ENCODE results near the gene RB1.
"Not testable (repeated sequence)": the region's sequence is repeated elsewhere in the genome, so short reads cannot be mapped to it uniquely, and the experiment has no call there.

The RB1 gene

DNA sequence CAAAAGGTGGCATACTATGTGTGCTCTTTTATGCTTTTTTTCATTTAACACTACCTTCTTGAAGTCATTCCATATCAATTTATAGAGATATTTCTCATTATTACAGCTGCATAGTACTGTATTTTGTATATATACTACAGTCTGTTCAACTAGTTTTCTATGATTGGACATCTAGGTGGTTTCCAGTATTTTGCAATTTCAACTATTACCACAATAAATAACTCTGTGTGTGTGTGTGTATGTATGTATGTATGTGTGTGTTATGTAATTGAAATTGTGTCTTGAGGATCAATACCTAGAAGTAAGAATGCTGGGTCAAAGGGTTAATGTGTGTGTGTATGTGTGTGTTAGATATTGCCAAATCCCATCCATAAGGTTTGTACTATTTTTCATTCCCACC, 102.3 kb downstream of the RB1 start:
- Mint-ChIP-seq H3K36me3 (no peaks in the 10 kb centered on the region), H3K27ac (peak overlapping the region; percentile 38), H3K27me3 (no peaks in the 10 kb centered on the region), H3K4me1 (peaks cover 90% of the 10 kb centered on the region), H3K4me3 (no peak overlapping the region), H3K9me3 (no peaks in the 10 kb centered on the region)

DNA sequence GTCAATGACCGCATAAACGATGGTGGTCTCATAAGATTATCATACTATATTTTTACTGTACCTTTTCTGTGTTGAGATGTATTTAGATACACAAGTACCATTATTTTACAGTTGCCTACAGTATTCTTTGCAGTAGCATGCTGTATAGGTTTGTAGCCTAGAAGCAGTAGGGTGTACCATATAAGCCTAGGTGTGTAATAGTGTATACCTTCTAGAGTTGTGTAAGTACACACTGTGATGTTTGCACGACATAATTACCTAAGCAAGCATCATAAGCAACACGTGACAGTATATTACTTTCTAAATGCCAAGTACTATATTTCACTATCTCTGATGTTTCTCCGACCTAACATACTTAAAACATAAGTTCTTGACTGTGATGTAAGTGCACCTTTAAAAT, 106.6 kb downstream of the RB1 start:
- H3K27me3 Mint-ChIP-seq, result no peaks in the 10 kb centered on the region
- H3K36me3 Mint-ChIP-seq, result no peaks in the 10 kb centered on the region
- peak overlapping the region; percentile 81 for H3K27ac Mint-ChIP-seq
- peak overlapping the region; percentile 82 for H3K4me3 Mint-ChIP-seq
- H3K9me3 Mint-ChIP-seq, result no peaks in the 10 kb centered on the region
- peaks cover 70% of the 10 kb centered on the region for H3K4me1 Mint-ChIP-seq

DNA sequence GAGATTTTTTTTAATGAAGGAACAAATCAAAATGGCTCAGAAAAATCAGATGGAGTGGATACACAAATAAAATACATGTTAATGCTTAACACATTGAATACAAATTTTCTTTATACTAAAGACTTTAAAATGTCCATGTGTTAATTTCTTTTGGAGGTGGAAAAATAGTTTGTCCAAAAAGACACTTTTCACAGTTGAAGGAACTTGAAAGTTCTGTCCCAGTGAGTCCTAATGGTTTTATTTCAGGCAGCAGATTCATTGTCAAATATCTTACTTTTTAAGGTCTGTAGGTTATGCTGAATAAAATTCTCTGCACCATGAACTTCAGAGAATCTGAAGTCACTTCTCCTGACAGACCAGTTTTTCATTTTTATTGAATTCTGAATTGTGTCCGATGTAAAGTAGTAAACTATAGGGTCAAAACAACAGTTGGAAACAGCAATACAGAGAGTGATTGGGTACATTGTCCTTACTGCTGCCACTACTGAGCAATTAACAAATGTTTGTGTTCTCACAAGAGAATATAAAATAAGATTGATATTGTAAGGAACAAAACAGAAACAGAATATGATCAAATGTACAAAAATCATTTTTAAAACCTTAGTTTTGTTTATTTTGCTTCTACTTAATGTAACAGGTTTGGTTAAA, 107.7 kb downstream of the RB1 start:
- H3K9me3 Mint-ChIP-seq, result no peaks in the 10 kb centered on the region
- no peaks in the 10 kb centered on the region for H3K27me3 Mint-ChIP-seq
- peak overlapping the region; percentile 96 for H3K4me3 Mint-ChIP-seq
- peaks cover 68% of the 10 kb centered on the region for H3K4me1 Mint-ChIP-seq
- peak overlapping the region; percentile 97 for H3K27ac Mint-ChIP-seq
- peaks cover 5% of the 10 kb centered on the region for H3K36me3 Mint-ChIP-seq

DNA sequence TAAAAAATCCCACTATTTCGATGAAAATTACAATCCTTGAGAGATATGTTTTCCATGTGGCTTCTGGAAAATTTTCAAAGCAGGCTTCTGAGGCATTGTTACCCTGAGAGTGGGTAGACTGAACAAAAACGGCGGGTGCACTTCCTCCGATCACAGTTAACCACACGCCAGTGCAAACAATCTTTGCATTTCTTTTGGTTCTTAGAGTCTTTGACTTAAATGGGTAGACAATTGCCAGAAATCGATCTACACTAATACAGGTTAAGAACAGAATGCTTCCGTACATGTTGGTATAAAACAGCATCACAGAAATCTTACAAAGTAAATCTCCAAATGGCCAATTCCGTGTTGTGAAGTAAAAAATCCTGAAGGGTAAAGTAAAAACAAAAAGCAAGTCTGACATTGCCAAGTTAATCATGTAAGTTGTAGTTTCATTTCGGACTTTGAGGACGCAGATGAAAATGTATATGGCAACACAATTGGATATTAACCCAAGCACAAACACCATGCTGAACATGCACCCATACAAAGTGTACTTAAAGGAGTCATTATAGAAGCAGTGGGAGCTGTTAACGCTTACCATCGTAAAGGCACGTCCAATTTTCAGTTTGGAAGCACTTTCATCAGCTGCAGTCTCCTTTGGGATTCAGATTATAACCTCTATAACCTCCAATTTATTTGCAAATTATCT, 108.4 kb downstream of the RB1 start:
- peaks cover 5% of the 10 kb centered on the region for H3K36me3 Mint-ChIP-seq
- H3K4me3 Mint-ChIP-seq, result peak overlapping the region; percentile 96
- H3K27me3 Mint-ChIP-seq, result no peaks in the 10 kb centered on the region
- H3K9me3 Mint-ChIP-seq, result no peaks in the 10 kb centered on the region
- peak overlapping the region; percentile 97 for H3K27ac Mint-ChIP-seq
- H3K4me1 Mint-ChIP-seq, result peaks cover 61% of the 10 kb centered on the region

DNA sequence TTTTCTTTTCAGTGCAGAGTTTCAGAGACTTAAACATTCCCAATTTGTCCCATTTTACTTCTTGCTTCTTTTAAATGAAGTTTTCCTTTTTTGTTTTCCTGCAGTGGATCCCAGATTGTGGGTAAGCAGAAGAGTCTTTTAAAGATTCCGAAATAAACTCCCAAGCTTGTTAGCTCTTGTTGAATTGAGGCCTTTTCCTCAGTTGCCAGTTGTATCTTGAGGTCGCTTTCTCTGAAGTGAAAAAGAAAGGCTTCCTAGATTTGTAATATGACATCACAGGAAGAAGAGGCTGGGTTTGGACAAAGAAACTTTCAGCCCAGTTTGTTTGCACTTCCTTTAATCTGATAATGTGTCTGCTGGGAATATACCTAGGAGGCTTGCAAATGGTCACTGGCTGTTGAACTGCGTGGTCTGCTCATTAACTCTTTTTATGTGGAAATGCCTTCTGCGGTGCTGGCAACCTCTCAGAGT, 109.4 kb downstream of the RB1 start, which contains the start of gene LPAR6:
TSS of gene LPAR6 (minus strand) at position 233 of the 471 bp plus-strand sequence. CDS start 690 bp downstream, outside the sequence.
- Mint-ChIP-seq H3K4me1 (peaks cover 53% of the 10 kb centered on the region), H3K27me3 (no peaks in the 10 kb centered on the region), H3K4me3 (peak within 1 kb of the TSS; percentile 96), H3K36me3 (peaks cover 9% of the 10 kb centered on the region), H3K27ac (peak within 1 kb of the TSS; percentile 97), H3K9me3 (no peaks in the 10 kb centered on the region)

DNA sequence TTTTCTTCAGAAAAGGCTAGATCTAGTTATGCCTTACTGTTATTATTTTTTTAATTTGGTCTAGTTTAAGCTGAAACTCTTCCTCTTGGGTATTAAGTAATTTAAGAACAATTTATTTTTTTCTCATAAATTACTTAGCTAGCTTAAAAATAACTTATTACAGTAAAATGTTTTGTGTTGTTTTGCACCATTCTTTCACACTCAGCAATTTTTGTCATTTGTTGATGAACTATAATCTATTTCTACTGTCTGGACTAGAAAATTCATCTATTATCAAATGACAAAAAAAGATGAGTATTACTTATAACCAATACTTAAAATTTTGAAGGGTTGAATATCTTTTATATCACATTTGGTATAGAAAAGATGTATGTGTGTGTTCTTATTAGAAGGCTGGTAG, 111.0 kb downstream of the RB1 start:
- H3K36me3 Mint-ChIP-seq, result peaks cover 13% of the 10 kb centered on the region
- no peak overlapping the region for H3K27ac Mint-ChIP-seq
- peaks cover 6% of the 10 kb centered on the region for H3K9me3 Mint-ChIP-seq
- H3K27me3 Mint-ChIP-seq, result no peaks in the 10 kb centered on the region
- H3K4me3 Mint-ChIP-seq, result no peak overlapping the region
- peaks cover 41% of the 10 kb centered on the region for H3K4me1 Mint-ChIP-seq

DNA sequence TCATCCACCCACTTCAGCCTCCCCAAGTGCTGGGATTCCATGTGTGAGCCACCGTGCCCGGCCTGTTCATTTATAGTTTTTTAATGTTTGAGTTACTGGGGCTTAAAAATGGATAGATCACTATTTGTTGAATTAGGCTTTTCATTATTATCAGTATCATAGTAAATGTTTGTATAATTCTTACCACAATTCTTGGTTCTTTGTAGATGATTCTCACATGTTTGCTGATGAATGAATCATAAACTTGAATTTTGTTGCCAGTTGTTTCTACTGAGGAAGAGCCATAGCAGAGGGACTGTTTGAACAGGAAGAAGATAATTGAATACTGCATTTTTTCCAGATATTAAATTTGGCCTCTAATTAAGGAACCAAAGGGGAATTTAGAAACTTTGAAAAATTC, 112.0 kb downstream of the RB1 start:
- H3K9me3 Mint-ChIP-seq, result peaks cover 9% of the 10 kb centered on the region
- peaks cover 31% of the 10 kb centered on the region for H3K4me1 Mint-ChIP-seq
- H3K27me3 Mint-ChIP-seq, result no peaks in the 10 kb centered on the region
- peak overlapping the region; percentile 76 for H3K27ac Mint-ChIP-seq
- peaks cover 13% of the 10 kb centered on the region for H3K36me3 Mint-ChIP-seq
- no peak overlapping the region for H3K4me3 Mint-ChIP-seq

DNA sequence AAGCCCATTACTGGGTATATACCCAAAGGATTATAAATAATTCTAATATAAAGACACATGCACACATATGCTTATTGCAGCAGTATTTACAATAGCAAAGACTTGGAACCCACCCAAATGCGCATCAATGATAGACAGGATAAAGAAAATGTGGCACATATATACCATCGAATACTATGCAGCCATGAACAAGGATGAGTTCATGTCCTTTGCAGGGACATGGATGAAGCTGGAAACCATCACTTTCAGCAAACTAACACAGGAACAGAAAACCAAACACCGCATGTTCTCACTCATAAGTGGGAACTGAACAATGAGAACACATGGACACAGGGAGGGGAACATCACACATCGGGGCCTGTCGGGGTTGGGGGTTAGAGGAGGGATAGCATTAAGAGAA, 118.5 kb downstream of the RB1 start:
- peaks cover 13% of the 10 kb centered on the region for H3K36me3 Mint-ChIP-seq
- not testable (repeated sequence) for H3K9me3 Mint-ChIP-seq, H3K27me3 Mint-ChIP-seq, H3K27ac Mint-ChIP-seq, H3K4me3 Mint-ChIP-seq
- H3K4me1 Mint-ChIP-seq, result peaks cover 11% of the 10 kb centered on the region

DNA sequence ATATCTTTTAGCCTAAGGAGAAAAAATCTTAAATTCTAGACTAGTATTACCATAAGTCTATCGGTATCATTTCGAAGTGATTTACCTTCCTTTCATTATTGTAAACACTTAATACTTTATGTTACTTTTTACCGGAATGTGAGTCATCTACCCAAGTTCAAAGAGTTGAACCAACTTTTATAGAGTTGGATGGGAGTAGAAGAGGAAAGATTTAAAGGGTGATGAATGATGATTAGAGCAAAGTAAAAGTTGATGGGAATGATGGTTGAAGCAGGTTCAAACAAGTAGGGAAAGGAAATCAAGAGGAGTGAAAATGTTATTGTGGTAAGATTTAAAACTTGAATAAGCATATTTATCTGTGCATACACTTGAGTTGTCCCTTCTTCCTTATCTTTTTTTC, 120.7 kb downstream of the RB1 start:
- Mint-ChIP-seq H3K36me3 (peaks cover 8% of the 10 kb centered on the region), H3K27me3 (no peaks in the 10 kb centered on the region), H3K4me3 (no peak overlapping the region), H3K9me3 (peaks cover 6% of the 10 kb centered on the region), H3K27ac (no peak overlapping the region), H3K4me1 (peaks cover 16% of the 10 kb centered on the region)

DNA sequence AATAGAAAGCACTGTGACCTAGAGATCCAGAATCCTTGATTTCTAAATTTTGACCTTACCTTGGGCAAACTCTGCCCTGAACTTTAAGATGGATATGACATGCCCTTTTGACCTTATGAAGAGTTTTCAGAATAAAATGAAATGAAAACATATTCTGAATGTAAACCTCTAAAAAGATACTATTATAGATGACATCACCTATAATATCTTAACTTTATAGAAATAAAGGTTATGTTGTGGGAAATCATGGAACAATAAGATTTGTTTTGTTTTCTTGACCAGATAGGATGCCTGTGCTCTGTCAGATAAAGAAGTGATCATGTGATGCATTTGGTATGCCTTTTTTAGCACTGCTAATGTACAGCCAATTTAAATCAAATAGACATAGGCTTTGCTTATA, 122.5 kb downstream of the RB1 start:
- Mint-ChIP-seq H3K36me3 (peaks cover 9% of the 10 kb centered on the region), H3K27me3 (no peaks in the 10 kb centered on the region), H3K9me3 (no peaks in the 10 kb centered on the region), H3K4me3 (no peak overlapping the region), H3K27ac (no peak overlapping the region), H3K4me1 (peaks cover 28% of the 10 kb centered on the region)

DNA sequence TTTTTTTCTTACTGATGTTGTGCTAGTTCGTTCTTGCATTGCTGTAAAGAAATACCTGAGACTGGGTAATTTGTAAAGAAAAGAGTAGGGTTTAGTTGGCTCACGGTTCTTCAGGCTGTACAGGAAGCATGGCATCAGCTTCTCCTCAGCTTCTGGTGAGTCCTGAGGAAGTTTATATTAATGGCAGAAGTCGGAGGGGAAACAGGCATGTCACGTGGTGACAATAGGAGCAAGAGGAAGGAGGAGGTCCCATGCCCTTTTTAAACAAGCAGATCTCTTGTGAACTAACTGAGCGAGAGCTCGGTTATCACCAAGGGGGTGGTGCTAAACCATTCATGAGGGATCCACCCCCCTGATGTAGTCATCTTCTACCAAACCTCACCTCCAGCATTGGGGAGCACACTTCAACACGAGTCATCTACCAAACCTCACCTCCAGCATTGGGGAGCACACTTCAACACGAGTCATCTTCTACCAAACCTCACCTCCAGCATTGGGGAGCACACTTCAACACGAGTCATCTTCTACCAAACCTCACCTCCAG, 123.3 kb downstream of the RB1 start:
- Mint-ChIP-seq H3K4me1 (peaks cover 36% of the 10 kb centered on the region), H3K27ac (peak overlapping the region; percentile 72)
- H3K27me3 Mint-ChIP-seq, H3K4me3 Mint-ChIP-seq, H3K9me3 Mint-ChIP-seq, H3K36me3 Mint-ChIP-seq: not testable (repeated sequence)

DNA sequence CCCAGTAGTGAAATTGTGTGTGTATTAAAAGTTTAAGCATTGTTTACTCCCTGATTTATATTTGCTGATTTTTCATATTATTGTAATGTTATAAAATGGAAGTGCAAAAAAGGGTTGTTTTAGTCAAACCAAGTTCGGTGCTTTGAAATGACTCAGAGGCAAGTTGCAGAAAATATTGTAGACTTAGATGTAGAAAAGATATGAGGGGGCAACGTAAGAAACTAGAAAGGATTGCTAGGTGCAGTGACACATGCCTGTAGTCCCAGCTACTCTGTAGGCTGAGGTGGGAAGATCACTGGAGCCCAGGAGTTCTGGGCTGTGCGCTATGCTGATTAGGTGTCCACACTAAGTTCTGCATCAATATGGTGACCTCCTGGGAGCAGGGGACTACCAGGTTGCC, 125.5 kb downstream of the RB1 start:
- H3K36me3 Mint-ChIP-seq, result peaks cover 6% of the 10 kb centered on the region
- no peak overlapping the region for H3K4me3 Mint-ChIP-seq
- H3K27me3 Mint-ChIP-seq, result no peaks in the 10 kb centered on the region
- no peaks in the 10 kb centered on the region for H3K9me3 Mint-ChIP-seq
- no peak overlapping the region for H3K27ac Mint-ChIP-seq
- peaks cover 43% of the 10 kb centered on the region for H3K4me1 Mint-ChIP-seq

DNA sequence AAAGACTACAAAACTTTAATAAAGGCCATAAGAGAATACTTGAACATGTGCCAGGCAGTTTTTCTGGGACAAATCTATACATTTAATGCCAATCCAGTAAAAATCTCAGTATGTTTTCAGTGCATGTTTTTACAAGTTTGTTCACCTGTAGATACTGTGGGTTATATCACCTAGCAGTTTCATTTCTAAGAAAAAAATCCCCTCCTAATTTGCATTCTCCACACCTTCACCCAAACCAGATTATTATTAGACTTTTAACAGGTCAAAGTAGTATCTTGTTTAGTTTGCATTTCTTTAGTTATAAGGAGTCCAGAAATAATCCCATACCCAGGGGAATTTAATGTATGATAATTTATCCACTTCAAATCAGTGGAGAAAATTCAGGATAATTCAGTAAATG, 126.3 kb downstream of the RB1 start:
- no peak overlapping the region for H3K4me3 Mint-ChIP-seq
- H3K27ac Mint-ChIP-seq, result no peak overlapping the region
- H3K27me3 Mint-ChIP-seq, result no peaks in the 10 kb centered on the region
- H3K36me3 Mint-ChIP-seq, result peaks cover 8% of the 10 kb centered on the region
- peaks cover 43% of the 10 kb centered on the region for H3K4me1 Mint-ChIP-seq
- no peaks in the 10 kb centered on the region for H3K9me3 Mint-ChIP-seq

DNA sequence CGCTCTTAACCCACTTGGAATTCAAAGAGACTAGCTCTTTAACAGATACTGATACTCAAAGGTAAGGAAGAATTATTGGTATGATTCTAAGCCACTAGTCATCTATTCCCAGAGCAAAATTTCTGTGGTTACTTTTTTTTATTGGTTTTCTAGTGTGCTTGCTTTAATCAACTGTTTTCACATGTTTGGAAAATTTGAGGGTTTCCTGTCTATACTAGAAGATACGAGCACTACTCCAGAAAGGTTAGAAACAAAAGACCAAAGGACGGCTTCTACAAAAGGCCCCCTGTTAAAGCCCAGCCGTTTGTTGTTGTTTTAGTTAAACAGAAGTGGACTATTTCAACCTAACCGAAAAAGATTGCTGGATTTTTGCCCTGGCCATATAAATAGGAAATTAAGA, 127.9 kb downstream of the RB1 start:
- H3K4me1 Mint-ChIP-seq, result peaks cover 57% of the 10 kb centered on the region
- peak overlapping the region; percentile 66 for H3K27ac Mint-ChIP-seq
- peak overlapping the region; percentile 74 for H3K4me3 Mint-ChIP-seq

DNA sequence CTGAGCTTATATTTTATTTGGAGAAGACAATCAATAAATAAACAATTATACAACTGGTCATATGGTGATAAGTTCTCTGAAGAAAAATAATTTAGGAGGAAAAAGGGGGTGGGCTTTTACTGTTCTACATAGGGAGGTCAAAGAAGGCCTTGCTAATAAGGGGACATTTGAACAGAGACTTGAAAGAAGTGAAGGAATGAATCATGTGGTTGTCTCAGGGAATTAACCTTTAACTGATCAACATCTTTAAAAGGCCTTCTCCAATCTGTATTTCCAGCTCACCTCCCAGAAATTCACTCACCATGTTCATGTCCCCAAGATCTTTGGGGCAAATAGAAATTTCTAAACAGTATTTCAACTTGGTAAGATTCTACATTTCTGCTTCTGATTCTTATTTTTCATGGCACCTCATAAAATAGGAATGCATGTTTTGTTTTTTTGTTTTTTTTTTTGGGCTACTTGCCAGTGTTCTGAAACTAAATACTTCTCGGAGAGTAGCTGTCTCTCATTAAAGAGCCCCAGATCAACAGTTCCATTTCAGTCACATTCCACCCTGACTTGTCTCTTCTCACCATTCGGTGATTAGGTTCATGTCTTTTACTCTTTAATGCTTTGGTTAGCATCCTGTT, 128.6 kb downstream of the RB1 start:
- Mint-ChIP-seq H3K4me3 (peak overlapping the region; percentile 74), H3K27ac (peak overlapping the region; percentile 66), H3K36me3 (peaks cover 8% of the 10 kb centered on the region), H3K4me1 (peaks cover 60% of the 10 kb centered on the region), H3K27me3 (no peaks in the 10 kb centered on the region), H3K9me3 (no peaks in the 10 kb centered on the region)

More for the DNA sequence above, 127.9 kb downstream of the RB1 start:
- H3K9me3 Mint-ChIP-seq, result no peaks in the 10 kb centered on the region
- peaks cover 10% of the 10 kb centered on the region for H3K36me3 Mint-ChIP-seq
- H3K27me3 Mint-ChIP-seq, result no peaks in the 10 kb centered on the region

DNA sequence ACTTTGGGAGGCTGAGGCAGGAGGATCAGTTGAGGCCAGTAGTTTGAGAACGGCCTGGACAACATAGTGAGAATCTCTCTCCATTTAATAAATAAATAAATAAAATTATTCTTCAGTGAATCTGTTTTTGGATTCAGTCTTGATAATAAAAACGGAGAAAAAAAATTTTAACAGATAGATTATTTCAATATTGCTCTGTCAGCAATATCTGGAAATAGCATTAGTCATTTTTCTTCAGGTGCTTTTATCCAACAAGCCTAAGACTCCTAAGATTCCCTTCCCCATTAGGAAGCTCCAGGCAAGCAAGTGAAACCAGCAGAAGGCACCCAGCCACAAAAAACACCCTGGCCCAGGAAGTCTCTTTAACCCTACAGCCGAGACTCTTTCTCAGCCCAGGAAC, 130.6 kb downstream of the RB1 start:
- Mint-ChIP-seq H3K27ac (no peak overlapping the region), H3K27me3 (no peaks in the 10 kb centered on the region), H3K4me1 (peaks cover 62% of the 10 kb centered on the region), H3K9me3 (no peaks in the 10 kb centered on the region), H3K36me3 (peaks cover 7% of the 10 kb centered on the region), H3K4me3 (no peak overlapping the region)
